HL-60 (cell line): ENCODE measurements around the gene AGRN.
"Not testable (repeated sequence)": the region's sequence is repeated elsewhere in the genome, so short reads cannot be mapped to it uniquely, and the experiment has no call there.

Experiments used
- DNase-seq, 2 experiments: peaks; one replicate each; pipeline ENCODE4 v3.0.0-alpha.2; 2010 to 2020; ENCODE audit warnings: low read depth in 1 of 2, low spot score in 1 of 2
- H3K27ac ChIP-seq: fragments of 250-450 bp; sonication (Bioruptor Pico); replicated peaks from 2 replicates; pipeline ENCODE4 v1.5.1; 2020; ENCODE audit warnings: mild to moderate bottlenecking, moderate library complexity
- H3K27me3 ChIP-seq: fragments of 250-450 bp; sonication (Bioruptor Pico); 2 replicates; pipeline ENCODE4 v1.5.1; 2021; ENCODE audit warnings: mild to moderate bottlenecking, moderate library complexity; ENCODE audit not compliant: insufficient read depth, poor library complexity, severe bottlenecking
- H3K4me3 ChIP-seq: replicated peaks from 2 replicates; pipeline ENCODE4 v1.5.1; 2011; ENCODE audit warnings: mild to moderate bottlenecking, control low read depth, low read length; ENCODE audit not compliant: insufficient read depth
- GABPA ChIP-seq: IDR thresholded peaks from 2 replicates; pipeline ENCODE4 v1.6.1; 2012; ENCODE audit warnings: low read depth
- POLR2AphosphoS5 ChIP-seq: IDR thresholded peaks from 2 replicates; pipeline ENCODE4 v1.6.1; 2012; ENCODE audit warnings: low read depth
- REST ChIP-seq: IDR thresholded peaks from 2 replicates; pipeline ENCODE4 v1.6.1; 2012; ENCODE audit warnings: low read depth; ENCODE audit not compliant: insufficient replicate concordance
- SPI1 ChIP-seq: IDR thresholded peaks from 2 replicates; pipeline ENCODE4 v1.6.1; 2012; ENCODE audit warnings: low read depth, mild to moderate bottlenecking, borderline replicate concordance
- TF ChIP-seq, protein P1 (sequence below): IDR thresholded peaks from one replicate; pipeline ENCODE4 v1.5.1; 2011; ENCODE audit warnings: low read length, control low read depth, inconsistent platforms; ENCODE audit not compliant: insufficient read depth

AGRN gene

DNA sequence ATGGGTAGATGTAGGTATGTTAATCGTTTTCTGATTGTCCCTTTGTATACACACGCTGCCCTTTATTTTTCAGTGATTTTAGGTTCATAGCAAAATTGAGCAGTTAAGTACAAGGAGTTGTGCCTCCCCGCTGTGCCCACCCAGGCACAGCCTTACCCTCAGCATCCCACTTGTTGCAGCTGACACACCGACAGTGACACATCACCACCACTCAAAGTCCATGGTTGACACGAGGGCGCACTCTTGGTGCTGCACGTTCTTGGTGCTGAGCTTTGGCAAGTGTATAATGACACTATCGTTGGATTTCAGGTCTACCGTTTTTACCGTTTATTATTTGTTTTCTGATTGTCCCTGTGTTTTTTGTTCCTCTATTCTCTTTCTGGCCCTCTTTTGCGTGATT lies 80.4 kb downstream of the AGRN start:
- TF ChIP-seq POLR2AphosphoS5 = no peak
- no peak for TF ChIP-seq GABPA
- TF ChIP-seq REST = no peak
- TF ChIP-seq, protein P1, sequence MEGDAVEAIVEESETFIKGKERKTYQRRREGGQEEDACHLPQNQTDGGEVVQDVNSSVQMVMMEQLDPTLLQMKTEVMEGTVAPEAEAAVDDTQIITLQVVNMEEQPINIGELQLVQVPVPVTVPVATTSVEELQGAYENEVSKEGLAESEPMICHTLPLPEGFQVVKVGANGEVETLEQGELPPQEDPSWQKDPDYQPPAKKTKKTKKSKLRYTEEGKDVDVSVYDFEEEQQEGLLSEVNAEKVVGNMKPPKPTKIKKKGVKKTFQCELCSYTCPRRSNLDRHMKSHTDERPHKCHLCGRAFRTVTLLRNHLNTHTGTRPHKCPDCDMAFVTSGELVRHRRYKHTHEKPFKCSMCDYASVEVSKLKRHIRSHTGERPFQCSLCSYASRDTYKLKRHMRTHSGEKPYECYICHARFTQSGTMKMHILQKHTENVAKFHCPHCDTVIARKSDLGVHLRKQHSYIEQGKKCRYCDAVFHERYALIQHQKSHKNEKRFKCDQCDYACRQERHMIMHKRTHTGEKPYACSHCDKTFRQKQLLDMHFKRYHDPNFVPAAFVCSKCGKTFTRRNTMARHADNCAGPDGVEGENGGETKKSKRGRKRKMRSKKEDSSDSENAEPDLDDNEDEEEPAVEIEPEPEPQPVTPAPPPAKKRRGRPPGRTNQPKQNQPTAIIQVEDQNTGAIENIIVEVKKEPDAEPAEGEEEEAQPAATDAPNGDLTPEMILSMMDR = no peak
- TF ChIP-seq SPI1 = no peak
- Histone ChIP-seq H3K4me3 (no peak overlapping the region), H3K27me3 (no peaks in the 10 kb centered on the region), H3K27ac (no peak overlapping the region)
- no peak for DNase-seq

DNA sequence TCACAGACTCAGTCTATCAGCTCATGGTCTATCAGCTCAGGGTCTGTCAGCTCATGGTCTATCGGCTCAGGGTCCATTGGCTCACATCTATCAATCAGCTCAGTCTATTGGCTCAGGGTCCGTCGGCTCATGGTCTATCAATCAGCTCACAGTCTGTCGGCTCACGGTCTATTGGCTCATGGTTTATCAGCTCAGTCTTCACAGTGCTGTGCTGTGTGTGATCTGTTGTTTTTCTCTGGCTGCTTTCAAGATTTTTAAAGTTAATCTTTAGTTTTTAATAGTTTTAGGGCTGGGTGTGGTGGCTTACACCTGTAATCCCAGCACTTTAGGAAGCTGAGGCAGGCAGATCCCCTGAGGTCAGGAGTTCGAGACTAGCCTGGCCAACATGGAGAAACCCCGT lies 81.6 kb downstream of the AGRN start:
- no peak overlapping the region for H3K27ac ChIP-seq
- H3K4me3 ChIP-seq = no peak overlapping the region
- DNase-seq = no peak
- no peak for TF ChIP-seq POLR2AphosphoS5
- TF ChIP-seq, protein P1 = no peak
- TF ChIP-seq SPI1 = no peak
- no peak for TF ChIP-seq REST
- no peak for TF ChIP-seq GABPA
- H3K27me3 ChIP-seq = no peaks in the 10 kb centered on the region

DNA sequence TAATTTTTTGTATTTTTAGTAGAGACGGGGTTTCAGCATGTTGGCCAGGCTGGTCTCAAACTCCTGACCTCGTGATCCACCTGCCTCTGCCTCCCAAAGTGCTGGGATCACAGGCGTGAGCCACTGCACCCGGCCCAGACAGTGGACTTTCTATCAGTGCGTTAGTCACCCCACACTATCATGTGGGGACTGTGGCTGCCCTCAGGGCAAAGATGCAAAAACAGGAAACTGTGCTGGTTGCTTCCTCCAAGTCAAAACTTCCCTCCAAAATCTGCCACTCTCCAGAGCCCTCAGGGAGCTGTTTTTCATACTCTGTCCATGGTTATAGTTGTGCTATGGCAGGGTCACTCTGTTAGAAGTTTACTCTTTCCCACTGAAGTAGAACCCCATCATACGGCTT lies 84.2 kb downstream of the AGRN start:
- DNase-seq = peak in 1 of 2 experiments; percentile 76
- 0 out of 2 replicates have a peak, but pooled peaks have one; percentile 45 for TF ChIP-seq POLR2AphosphoS5
- TF ChIP-seq REST = peak; percentile 79
- H3K4me3 ChIP-seq, H3K27me3 ChIP-seq: not testable (repeated sequence)
- peak overlapping the region; percentile 29 for H3K27ac ChIP-seq
